ENCODE data around the gene RGMB.

The RGMB gene

DNA sequence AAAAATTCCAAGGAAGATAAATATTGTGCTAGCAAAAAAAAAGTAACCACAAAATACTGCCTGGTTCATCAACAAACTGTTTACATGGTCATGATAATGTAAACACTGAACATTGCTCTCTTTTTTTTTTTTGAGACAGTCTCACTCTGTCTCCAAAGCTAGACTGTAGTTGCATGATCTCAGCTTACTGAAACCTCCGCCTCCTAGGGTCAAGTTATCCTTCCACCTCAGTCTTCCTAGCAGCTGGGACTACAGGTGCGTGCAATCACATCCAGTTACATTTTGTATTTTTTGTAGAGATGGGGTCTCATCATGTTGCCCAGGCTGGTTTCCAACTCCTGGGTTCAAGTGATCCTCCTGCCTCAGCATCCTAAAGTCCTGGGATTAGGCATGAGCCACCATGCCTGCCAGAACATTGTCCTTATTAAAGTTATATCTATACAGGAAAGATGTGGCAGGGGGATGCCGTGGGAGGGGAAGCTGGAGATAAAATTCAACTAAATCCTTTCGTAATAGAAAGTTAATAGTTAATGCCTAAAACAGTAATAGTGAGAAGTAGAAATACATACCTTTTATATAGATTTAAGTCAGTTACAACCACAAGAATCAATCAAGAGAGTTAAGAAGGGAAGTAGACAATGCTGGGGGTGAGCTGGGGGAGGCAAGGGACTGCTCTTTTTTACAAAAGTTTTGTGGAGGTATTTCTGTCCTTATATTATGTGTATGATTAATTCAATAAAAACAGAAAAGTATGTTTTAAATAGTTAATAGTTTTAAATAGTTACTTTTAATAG, 52.3 kb downstream of the RGMB start:
- DNase-seq (ENCODE audit: low read depth in 2 of 2, low spot score in 1 of 2), result no peak

- DNase-seq (ENCODE audit: low read depth in 2 of 2, low spot score in 1 of 2), result no peak
Measured at GRCh38 chr5:98827161-98827560, 53.7 kb downstream of the RGMB start.

- no peak for DNase-seq (ENCODE audit: low read depth in 2 of 2, low spot score in 1 of 2)
Measured at GRCh38 chr5:98827588-98828284, 54.3 kb downstream of the RGMB start.

- no peak for DNase-seq (ENCODE audit: low read depth in 2 of 2, low spot score in 1 of 2)
Measured at GRCh38 chr5:98836175-98836574, 62.7 kb downstream of the RGMB start.

DNA sequence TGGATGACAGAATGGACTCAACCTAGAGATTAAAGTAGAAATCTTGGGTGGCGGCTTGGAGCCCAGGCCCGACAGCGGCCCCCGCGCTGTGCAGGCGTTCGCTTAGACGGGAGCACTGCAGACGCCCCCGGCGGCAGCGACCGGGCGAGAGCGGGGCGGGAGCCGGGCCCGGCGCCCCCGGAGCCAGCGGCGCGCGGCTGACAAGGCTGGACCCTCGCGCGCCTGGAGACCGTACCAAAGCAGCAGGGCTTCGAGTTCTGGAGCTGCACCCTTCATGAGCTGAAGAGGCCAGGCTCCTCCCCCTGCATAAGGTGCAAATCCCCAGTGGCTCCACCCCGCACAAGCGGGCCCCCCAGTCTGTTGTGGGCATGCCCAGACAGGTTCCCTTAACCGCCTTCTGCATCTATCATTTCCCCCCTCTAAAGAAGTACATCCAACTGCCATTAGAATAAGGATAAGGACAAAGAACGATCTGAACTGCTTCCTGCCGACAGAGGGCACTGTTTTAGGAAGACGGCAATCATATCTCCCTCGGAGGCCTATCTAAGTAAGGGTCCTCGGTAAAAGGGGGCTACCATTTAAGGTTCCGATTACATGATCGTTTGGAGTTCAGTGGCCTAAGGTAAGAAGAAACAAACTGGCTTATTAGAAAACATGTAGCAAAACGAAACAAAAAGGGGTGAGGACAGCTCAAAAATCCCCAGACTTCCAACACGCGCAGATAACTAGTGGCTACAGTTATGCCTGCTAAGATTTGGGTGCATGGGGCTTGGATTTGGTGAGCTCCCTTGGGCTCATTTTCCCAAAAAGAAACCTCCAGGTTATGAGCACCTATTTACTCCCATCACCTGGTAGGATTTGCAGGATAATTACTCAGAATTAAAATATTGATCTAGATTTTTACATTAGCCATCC, 66.3 kb downstream of the RGMB start:
- no peak for DNase-seq (ENCODE audit: low read depth in 2 of 2, low spot score in 1 of 2)

- DNase-seq (ENCODE audit: low read depth in 2 of 2, low spot score in 1 of 2), result no peak
Measured at GRCh38 chr5:98840946-98841345, 67.5 kb downstream of the RGMB start.

DNA sequence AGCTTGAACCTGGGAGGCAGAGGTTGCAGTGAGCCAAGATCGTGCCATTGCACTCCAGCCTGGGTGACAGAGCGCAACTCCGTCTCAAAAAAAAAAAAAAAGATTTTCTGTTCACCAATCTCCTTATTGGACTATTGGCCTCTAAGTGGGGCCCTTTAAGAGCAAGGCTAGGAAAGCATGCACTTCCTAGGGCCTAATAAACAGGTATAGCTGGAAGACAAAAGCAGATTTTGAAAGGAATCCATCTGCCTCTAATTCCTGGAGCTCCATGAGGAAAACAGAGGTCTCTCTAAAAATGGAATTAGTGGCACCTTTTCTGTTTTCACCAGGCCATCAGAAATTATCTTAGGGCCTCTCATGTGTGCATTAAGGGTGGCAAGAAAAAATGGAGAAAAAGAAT, 70.0 kb downstream of the RGMB start:
- DNase-seq (ENCODE audit: low read depth in 2 of 2, low spot score in 1 of 2), result no peak

DNA sequence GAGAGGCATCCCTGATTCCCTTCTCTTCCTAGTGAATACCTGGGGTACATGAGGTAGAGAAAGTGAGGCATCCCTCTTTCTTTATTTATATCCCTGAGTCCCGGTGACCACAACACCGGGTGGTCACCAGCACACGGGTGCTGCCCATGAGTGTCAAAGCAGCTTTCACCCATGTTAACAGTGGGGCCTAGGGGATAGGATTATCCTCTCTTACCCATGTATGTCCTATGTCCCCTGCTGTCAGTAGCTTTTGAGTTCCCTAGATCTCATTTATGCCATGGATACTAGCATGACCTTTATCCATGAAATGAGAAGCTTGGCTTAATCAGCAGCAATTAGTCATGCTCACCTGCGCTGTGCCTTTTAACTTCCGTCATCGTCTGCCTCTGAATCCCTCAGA, 71.4 kb downstream of the RGMB start:
- no peak for DNase-seq (ENCODE audit: low read depth in 2 of 2, low spot score in 1 of 2)

- DNase-seq (ENCODE audit: low read depth in 2 of 2, low spot score in 1 of 2), result no peak
Measured at GRCh38 chr5:98845878-98846277, 72.4 kb downstream of the RGMB start.
